RWPE2 (cell line): Measurements from ENCODE around the gene ROR2.
"Not testable (repeated sequence)": the region's sequence is repeated elsewhere in the genome, so short reads cannot be mapped to it uniquely, and the experiment has no call there.

ENCODE experiments used
- ATAC-seq: fragments of 200-7000 bp; cut with Tn5 transposase; 3 replicates; pipeline ENCODE4 v1.9.1; 2021; ENCODE audit warnings: low read depth
- DNase-seq: peaks from one replicate; pipeline ENCODE4 v3.0.0-alpha.2; 2020; ENCODE audit warnings: low spot score
- H3K27ac ChIP-seq: fragments of 450-650 bp; 2 replicates; pipeline ENCODE4 v1.5.1; 2017; ENCODE audit warnings: mild to moderate bottlenecking; ENCODE audit not compliant: poor library complexity, severe bottlenecking
- H3K27me3 ChIP-seq: fragments of 250-450 bp; sonication (Bioruptor Pico); 2 replicates; pipeline ENCODE4 v1.5.1; 2021; ENCODE audit warnings: mild to moderate bottlenecking, moderate library complexity; ENCODE audit not compliant: insufficient read depth, poor library complexity, severe bottlenecking
- H3K36me3 ChIP-seq: fragments of 250-450 bp; sonication (Bioruptor Pico); 2 replicates; pipeline ENCODE4 v1.5.1; 2020; ENCODE audit warnings: low read depth, mild to moderate bottlenecking, moderate library complexity
- H3K4me1 ChIP-seq: fragments of 250-450 bp; sonication (Bioruptor Pico); 2 replicates; pipeline ENCODE4 v1.5.1; 2021; ENCODE audit warnings: mild to moderate bottlenecking, moderate library complexity; ENCODE audit not compliant: insufficient read depth, poor library complexity, severe bottlenecking
- H3K4me3 ChIP-seq: fragments of 250-450 bp; sonication (Bioruptor Pico); 2 replicates; pipeline ENCODE4 v1.5.1; 2021; ENCODE audit warnings: mild to moderate bottlenecking, moderate library complexity; ENCODE audit not compliant: severe bottlenecking
- H3K9me3 ChIP-seq: fragments of 250-450 bp; sonication (Bioruptor Pico); 2 replicates; pipeline ENCODE4 v1.5.1; 2021; ENCODE audit warnings: mild to moderate bottlenecking, moderate library complexity; ENCODE audit not compliant: severe bottlenecking
- TF ChIP-seq, protein P1 (sequence below): fragments of 450-650 bp; IDR thresholded peaks from one replicate; pipeline ENCODE4 v1.5.1; 2017; ENCODE audit warnings: mild to moderate bottlenecking, moderate library complexity; ENCODE audit not compliant: poor library complexity, severe bottlenecking

Gene ROR2

DNA sequence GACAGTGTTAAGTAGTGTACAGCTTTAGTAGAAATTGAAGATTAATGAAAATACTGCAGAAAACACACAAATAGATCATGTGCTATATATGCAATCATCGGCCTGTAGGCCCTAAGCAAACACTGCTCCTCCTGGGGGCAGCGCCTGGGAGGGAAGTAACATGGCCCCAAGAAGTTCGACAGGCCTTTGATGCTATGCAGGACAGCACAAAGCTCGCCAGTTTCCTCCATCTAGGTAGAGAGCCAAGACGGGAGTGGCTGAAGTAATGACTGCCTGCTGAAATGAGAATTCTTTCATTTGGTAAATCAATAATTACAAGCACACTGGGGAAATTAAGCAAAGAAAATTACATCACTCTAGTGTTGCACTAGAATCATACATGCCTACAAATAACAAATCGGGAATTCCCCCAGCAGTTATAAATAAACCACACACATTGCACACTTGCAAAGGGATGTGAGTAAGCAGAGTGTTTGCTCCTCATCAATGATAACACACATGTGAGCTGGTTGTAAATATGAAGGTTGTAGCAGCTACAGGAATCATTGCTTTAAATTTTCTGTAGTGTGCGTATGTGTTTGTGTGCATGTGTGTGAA, 306.4 kb downstream of the ROR2 start:
- Histone ChIP-seq H3K27ac (no peak overlapping the region), H3K4me3 (no peak overlapping the region), H3K27me3 (no peaks in the 10 kb centered on the region), H3K36me3 (no peaks in the 10 kb centered on the region), H3K9me3 (no peaks in the 10 kb centered on the region), H3K4me1 (no peaks in the 10 kb centered on the region)
- DNase-seq (no peak), ATAC-seq (no peak)
- TF ChIP-seq, protein P1, sequence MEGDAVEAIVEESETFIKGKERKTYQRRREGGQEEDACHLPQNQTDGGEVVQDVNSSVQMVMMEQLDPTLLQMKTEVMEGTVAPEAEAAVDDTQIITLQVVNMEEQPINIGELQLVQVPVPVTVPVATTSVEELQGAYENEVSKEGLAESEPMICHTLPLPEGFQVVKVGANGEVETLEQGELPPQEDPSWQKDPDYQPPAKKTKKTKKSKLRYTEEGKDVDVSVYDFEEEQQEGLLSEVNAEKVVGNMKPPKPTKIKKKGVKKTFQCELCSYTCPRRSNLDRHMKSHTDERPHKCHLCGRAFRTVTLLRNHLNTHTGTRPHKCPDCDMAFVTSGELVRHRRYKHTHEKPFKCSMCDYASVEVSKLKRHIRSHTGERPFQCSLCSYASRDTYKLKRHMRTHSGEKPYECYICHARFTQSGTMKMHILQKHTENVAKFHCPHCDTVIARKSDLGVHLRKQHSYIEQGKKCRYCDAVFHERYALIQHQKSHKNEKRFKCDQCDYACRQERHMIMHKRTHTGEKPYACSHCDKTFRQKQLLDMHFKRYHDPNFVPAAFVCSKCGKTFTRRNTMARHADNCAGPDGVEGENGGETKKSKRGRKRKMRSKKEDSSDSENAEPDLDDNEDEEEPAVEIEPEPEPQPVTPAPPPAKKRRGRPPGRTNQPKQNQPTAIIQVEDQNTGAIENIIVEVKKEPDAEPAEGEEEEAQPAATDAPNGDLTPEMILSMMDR = no peak

DNA sequence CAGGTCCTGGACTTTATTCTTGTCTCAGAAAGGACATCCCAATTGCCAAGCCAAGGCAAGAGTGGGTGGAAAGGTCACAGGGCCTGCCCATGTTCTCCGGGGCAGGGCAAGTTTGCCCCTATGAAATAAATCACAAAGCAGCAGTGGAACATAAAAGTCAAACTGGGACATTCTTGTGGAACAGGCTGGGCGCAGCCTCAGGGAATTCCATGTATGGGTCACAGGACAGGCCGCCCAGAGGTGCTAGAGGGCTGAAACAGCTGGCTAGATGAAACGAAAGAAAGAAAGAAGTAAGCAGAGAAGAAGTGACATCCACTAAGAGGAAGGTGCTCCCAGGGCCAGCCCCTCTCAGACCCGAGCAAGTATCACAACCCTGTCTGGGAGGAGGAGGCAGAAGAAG, 307.3 kb downstream of the ROR2 start:
- Histone ChIP-seq H3K27me3 (no peaks in the 10 kb centered on the region), H3K27ac (no peak overlapping the region), H3K4me3 (no peak overlapping the region), H3K4me1 (no peaks in the 10 kb centered on the region), H3K9me3 (no peaks in the 10 kb centered on the region), H3K36me3 (no peaks in the 10 kb centered on the region)
- TF ChIP-seq, protein P1 = no peak
- ATAC-seq (no peak), DNase-seq (no peak)

DNA sequence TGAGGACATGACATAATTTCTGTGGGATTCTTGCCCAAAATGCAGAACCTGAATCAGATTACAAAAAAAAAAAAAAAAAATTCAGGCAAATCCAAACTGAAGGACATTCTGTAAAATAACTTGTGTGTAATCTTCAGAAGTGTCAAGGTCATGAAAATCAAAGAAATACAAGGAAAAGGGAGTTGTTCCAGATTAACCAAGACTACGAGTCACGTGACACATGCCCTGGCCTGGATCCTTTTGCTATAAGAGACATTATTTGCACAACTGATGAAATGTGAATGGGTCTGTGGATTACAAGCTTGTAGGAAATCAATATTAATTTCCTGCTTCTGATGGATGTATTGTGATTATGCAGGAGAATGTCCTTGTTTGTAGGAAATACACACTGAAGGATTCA, 309.6 kb downstream of the ROR2 start:
- ATAC-seq = no peak

DNA sequence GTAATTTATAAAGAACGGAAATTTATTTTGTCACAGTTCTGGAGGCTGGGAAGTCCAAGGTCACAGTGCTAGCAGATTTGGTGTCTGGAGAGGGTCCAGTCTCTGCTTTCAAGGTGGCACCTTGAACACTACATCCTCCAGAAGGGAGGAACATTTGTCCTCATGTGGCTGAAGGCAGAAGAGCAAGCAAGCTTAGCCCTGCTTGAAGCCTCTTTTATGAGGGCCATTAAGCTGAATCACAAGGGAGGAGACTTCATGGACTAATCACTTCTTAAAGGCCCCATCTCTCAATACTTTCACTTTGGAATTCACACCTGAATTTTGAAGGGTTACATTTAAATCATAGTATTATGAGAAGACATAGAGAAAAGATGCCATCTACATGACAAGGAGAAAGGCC, 311.0 kb downstream of the ROR2 start:
- TF ChIP-seq, protein P1 = no peak
- H3K4me3 ChIP-seq = no peak overlapping the region
- H3K27ac ChIP-seq = no peak overlapping the region
- ATAC-seq (no peak), DNase-seq (no peak)
- H3K27me3 ChIP-seq = peaks cover 6% of the 10 kb centered on the region
- H3K4me1 ChIP-seq = no peaks in the 10 kb centered on the region
- H3K36me3 ChIP-seq = no peaks in the 10 kb centered on the region
- no peaks in the 10 kb centered on the region for H3K9me3 ChIP-seq

More for the DNA sequence above, 309.6 kb downstream of the ROR2 start:
- no peak for DNase-seq
- H3K9me3 ChIP-seq = no peaks in the 10 kb centered on the region
- no peaks in the 10 kb centered on the region for H3K27me3 ChIP-seq
- H3K4me3 ChIP-seq = no peak overlapping the region
- TF ChIP-seq, protein P1 = no peak
- H3K36me3 ChIP-seq = no peaks in the 10 kb centered on the region
- no peak overlapping the region for H3K27ac ChIP-seq
- no peaks in the 10 kb centered on the region for H3K4me1 ChIP-seq

DNA sequence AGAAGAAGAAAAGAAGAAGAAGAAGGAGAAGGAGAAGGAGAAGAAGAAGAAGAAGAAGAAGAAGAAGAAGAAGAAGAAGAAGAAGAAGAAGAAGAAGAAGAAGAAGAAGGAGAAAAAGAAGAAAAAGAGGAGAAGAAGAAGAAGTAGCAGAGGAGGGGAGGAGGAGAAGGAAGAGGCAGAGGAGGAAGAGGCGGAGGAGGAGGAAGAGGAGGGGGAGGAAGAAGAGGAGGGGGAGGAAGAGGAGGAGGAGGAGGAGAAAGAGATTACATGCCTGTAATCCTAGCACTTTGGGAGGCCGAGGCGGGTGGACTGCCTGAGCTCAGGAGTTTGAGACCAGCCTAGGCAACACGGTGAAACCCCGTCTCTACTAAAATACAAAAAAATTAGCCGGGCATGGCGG, 315.2 kb downstream of the ROR2 start:
- ATAC-seq, DNase-seq, H3K36me3 ChIP-seq, H3K9me3 ChIP-seq, H3K4me3 ChIP-seq, H3K27me3 ChIP-seq, H3K27ac ChIP-seq, H3K4me1 ChIP-seq: not testable (repeated sequence)
